GM12892 (cell line): ENCODE results near the gene CCDC92.

Experiments used
- POLR2A ChIP-seq: IDR thresholded peaks from 2 replicates; pipeline ENCODE4 v1.6.1; 2011; ENCODE audit warnings: low read depth, low read length, control low read depth
- POLR2AphosphoS5 ChIP-seq: IDR thresholded peaks from 2 replicates; pipeline ENCODE4 v1.6.1; 2011; ENCODE audit warnings: low read depth, low read length, control low read depth
- TAF1 ChIP-seq: IDR thresholded peaks from 2 replicates; pipeline ENCODE4 v1.6.1; 2011; ENCODE audit warnings: low read depth, mild to moderate bottlenecking, control low read depth, low read length, borderline replicate concordance

DNA sequence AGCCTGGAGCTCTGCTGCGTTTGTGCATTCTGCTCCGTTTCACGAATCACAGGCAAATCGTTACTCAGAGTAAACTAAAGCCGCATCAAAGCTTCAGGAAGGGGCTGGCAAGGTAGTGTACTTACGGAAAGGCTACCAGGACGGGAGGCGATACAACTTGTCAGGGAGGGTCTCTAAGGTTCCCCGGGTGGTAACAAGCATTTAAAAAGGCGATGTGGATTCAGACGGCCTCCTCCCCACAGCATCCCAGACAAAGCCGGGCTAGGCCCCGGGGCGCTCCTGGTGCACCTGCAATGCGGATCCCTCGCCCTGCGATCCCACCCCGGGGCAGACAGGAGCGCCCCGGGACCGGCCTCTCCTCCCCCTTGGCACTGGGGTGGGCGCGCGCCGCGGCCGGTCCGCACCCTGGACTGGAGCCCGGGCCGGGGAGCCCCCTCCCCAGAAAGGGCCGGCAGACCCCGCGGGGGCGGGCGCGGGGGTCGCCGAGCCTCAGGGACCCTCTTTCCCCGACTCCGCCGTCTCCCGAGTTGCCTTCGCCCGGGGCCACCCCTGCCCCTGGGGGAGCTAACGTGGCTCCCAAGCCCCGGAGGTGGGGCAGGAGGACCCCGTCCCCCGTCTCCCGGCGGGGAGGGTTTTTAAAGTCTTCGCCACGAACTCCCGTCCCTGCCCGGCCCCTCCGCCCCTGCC is 718 bp downstream of the CCDC92 start:
- TF ChIP-seq POLR2A = no peak
- TF ChIP-seq POLR2AphosphoS5 = no peak
- no peak for TF ChIP-seq TAF1
